GM18517 (cell line): Measurements from ENCODE around the gene ODAD4.
"Not testable (repeated sequence)": the region's sequence is repeated elsewhere in the genome, so short reads cannot be mapped to it uniquely, and the experiment has no call there.

Experiments
- ATAC-seq: cut with Tn5 transposase; IDR thresholded peaks from one replicate; pipeline ENCODE4 v1.9.1; 2021; ENCODE audit warnings: mild to moderate bottlenecking, moderate library complexity; ENCODE audit not compliant: unreplicated experiment

ODAD4 gene

DNA sequence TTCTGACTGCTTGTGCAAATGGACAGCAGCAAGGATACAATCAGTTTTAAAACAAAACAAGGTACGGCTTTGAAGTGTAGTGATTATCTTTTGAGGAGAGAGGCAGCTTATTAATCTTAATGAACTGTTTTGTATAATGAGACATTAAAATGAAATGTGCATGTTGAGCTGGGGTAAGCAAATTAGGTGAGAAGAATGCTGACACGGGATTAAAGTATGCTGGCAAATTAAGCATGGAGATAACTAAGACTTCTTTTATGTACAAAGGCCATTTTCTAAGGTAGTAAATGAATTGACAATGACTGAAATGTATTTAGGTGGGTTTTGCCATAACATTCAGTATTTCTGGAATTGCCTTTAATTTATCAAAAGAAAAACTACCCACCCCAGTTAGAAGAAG lies 68.1 kb downstream of the ODAD4 start:
- ATAC-seq, result no peak

DNA sequence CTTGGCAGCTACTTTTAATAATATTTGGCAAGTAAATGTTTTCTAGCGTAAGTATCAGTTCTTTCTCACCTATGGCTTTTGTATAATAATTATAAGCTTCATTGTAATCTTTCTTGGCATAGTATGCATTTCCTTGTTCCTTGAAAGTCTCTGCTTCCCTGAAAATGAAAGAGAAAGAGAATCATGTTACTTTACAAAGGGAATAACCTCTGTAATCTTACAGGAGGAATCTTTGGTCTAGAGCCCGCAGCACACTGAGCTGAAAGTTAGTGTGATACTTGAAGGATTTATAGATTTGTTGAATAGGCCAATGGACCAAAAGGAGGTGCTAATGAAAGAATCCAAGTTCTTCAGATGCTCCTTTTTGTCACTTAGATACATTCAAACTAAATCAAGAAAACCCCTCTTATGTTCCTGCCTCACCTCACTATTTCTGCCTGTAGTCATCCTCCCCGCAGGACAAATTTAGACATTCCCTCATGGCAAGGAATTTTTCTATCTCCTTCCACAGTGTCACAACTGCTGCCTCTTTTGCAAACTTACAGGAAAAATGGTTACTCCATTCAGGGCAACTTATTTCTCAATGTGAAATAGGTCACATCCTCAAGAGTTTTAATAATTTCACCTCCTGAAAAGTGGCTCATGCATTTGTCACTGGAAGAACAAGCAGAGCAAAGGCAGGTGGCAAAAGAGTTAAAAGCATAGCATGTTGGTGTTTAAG lies 70.2 kb downstream of the ODAD4 start:
- no peak for ATAC-seq

GRCh38 chr17:42001729-42002128 lies 71.3 kb downstream of the ODAD4 start:
- ATAC-seq, result no peak

DNA sequence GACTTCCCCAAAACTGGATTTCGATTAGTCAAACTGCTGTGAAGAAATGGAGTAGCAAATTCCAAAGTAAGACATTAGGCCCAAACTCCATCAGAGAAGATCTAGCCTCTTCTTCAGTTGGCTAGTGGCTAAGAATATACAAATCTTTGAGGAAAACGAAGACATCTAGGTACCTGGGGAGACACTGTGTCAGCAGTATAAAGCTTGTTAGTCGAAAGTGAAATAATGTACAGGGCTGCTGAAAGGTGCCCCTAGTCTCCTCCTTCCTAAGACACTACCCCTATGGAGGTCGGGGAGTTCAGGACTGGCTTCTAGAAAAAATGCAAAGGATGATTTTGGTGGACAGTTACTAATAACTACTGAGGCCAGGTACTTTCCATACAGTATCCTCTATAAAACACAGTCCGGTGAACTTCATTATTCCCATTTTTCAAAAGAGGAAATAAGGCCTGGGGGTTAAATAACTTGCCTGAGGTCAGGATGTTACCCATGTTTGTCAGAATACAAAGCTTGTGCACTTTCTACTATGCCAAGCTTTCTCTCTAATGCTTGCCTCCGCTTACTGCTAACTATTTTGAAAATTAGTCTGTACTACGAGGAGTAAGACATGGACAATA lies 71.9 kb downstream of the ODAD4 start:
- no peak for ATAC-seq

DNA sequence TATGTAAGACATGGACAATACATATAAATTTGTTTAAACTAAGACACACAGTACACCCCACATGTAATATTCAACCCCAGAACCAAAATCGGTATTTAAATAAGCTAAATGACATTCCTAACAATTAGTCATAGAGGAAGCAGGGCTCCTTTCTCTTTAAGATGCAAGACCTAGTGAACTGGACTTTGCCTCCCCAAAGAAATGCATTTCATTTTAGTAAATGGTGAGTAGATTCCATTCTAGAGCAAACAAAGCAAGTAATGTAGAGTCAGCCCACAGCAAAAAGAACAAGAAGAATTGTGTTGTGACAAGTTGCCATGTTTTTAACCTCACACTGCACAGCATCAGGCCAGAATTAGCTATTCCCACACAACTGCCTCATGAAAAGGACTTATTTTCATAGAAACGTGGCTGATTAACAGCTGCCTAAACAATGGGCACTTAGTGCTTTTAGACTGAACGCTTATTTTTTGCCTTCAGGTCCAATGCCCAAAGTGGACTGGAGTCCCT lies 72.4 kb downstream of the ODAD4 start:
- ATAC-seq, result no peak

DNA sequence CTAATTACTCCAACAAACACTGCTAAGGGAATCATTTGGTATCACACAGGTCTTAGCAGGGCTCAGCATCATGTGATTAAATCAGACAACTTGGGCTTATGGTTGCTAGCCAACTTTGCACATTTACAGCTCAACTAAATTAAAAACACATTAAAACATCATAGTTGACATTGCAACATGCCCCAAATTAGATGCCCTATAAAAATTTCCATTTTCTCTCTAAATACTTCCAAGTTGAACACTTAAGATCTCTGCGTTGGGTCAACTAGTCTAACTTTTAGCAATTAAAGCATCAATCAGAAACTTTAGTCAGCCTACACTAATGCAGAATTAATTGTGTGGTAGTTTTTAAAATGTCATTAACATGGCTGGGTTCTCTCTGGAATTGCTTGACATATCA lies 74.7 kb downstream of the ODAD4 start:
- no peak for ATAC-seq

DNA sequence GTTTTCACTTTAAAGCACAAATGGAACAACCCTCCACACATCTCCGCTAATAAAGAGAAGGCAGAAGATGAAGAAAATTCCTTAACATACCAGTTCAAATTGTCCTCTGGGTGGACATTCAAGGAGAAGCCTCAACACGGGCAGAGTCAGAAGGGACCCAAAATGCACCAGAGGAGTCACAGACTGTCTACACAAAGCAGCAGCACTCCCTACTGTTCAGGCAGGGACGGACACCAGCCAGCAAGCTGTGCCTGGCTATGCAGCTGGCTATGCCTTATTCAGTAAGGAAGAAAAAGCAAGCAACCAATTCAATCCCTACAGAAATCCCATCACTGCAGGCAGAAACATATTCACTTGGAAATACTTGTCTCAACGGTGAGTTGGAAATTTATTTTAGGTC lies 78.8 kb downstream of the ODAD4 start:
- ATAC-seq, result no peak

DNA sequence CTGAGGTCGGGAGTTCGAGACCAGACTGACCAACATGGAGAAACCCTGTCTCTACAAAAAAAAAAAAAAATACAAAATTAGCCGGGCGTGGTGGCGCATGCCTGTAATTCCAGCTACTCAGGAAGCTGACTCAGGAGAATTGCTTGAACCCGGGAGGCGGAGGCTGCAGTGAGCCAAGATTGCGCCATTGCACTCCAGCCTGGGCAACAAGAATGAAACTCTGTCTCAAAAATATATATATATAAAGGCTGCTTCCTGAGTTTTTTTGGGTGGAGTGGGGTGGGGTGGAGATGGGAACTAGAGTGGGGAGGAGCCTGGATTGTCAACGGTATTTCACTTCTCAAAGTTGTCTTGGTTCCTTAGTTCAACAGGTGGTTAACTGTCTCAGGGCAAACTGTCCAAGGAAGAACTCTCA lies 79.9 kb downstream of the ODAD4 start:
- not testable (repeated sequence) for ATAC-seq

GRCh38 chr17:42010898-42011516 lies 80.6 kb downstream of the ODAD4 start:
- no peak for ATAC-seq

DNA sequence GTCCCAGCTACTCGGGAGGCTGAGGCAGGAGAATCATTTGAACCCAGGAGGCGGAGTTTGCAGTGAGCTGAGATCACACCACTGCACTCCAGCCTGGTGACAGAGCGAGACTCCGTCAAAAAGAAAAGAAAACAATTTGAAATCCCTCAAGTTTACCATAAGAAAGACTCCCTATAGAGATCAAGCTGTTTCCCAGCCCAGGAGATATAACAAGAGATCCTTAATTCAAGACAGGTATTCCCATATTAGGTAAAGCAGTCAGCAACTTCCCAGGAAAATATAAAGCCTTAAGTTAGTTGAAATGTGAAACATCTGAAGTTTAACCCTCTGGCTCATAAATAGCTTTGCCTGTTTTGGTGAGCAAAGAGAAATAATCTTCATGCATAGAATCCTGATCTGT lies 81.9 kb downstream of the ODAD4 start:
- ATAC-seq, result not testable (repeated sequence)

- not testable (repeated sequence) for ATAC-seq
Measured at GRCh38 chr17:42013740-42014139, 83.3 kb downstream of the ODAD4 start.
